B cell (primary cell): ENCODE measurements around the gene RAD51B.

Experiments
- CTCF ChIP-seq: fragments of 200-600 bp; IDR thresholded peaks from one replicate; pipeline ENCODE4 v1.8.0; 2022; ENCODE audit warnings: antibody characterized with exemption, mild to moderate bottlenecking
- EZH2 ChIP-seq: IDR thresholded peaks from 2 replicates; pipeline ENCODE4 v1.6.1; 2012; ENCODE audit warnings: borderline replicate concordance, low read depth, mild to moderate bottlenecking, moderate library complexity, low read length; ENCODE audit not compliant: insufficient read depth, poor library complexity, severe bottlenecking

GRCh38 chr14:68020999-68021663 is 201.6 kb downstream of the RAD51B start:
- no peak for TF ChIP-seq CTCF
- no peak for TF ChIP-seq EZH2
